ENCODE results near the gene ELL. TPM values are rescaled to one million over a fixed set of nuclear protein-coding genes. Genes with fewer than 3 reads are reported as not detected.

The ELL gene
- polyA plus RNA-seq, 3 donors: 12.2 to 35.3 (median 12.6) TPM

GRCh38 chr19:18533058-18533457 lies 11.2 kb upstream of the ELL start:
- Histone ChIP-seq H2AFZ (ENCODE audit: insufficient read depth, low read depth, low read length, poor library complexity, severe bottlenecking) (no peak overlapping the region), H3K9ac (ENCODE audit: insufficient read depth, low read length, poor library complexity, severe bottlenecking) (no peak overlapping the region), H3K27me3 (ENCODE audit: control insufficient read depth in 2 of 2, insufficient read depth in 2 of 2, low read length in 2 of 2) (no peaks in the 10 kb centered on the region), H3K36me3 (replicated peaks in 1 of 2; ENCODE audit: control insufficient read depth in 1 of 2, insufficient read depth in 2 of 2, low read length in 2 of 2) (peaks cover 43 to 59% of the 10 kb centered on the region in 2 donors), H3K79me2 (ENCODE audit: insufficient read depth, low read length) (no peaks in the 10 kb centered on the region), H3K4me2 (replicated peaks; ENCODE audit: extremely low read depth, low read length, poor library complexity, severe bottlenecking) (no peak overlapping the region), H3K4me1 (ENCODE audit: control insufficient read depth in 1 of 2, insufficient read depth in 2 of 2, low read length in 2 of 2) (no peaks in the 10 kb centered on the region), H4K20me1 (ENCODE audit: insufficient read depth, low read length) (no peaks in the 10 kb centered on the region), H3K9me3 (replicated peaks in 1 of 2; ENCODE audit: control insufficient read depth in 1 of 2, insufficient read depth in 1 of 2, low read length in 2 of 2) (no peaks in the 10 kb centered on the region), H3K4me3 (replicated peaks in 1 of 3; ENCODE audit: low read depth in 2 of 3, low read length in 3 of 3) (no peak overlapping the region), H3K27ac (ENCODE audit: low read depth in 1 of 2, low read length in 2 of 2) (no peak overlapping the region)
- TF ChIP-seq, protein P1, sequence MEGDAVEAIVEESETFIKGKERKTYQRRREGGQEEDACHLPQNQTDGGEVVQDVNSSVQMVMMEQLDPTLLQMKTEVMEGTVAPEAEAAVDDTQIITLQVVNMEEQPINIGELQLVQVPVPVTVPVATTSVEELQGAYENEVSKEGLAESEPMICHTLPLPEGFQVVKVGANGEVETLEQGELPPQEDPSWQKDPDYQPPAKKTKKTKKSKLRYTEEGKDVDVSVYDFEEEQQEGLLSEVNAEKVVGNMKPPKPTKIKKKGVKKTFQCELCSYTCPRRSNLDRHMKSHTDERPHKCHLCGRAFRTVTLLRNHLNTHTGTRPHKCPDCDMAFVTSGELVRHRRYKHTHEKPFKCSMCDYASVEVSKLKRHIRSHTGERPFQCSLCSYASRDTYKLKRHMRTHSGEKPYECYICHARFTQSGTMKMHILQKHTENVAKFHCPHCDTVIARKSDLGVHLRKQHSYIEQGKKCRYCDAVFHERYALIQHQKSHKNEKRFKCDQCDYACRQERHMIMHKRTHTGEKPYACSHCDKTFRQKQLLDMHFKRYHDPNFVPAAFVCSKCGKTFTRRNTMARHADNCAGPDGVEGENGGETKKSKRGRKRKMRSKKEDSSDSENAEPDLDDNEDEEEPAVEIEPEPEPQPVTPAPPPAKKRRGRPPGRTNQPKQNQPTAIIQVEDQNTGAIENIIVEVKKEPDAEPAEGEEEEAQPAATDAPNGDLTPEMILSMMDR (IDR thresholded peaks at IDR 0.05): no peak
- no peak overlapping the region for H3K4me3 Mint-ChIP-seq
- 94% methylated on average over 4 of the region's 4 CpGs for WGBS (ENCODE audit: insufficient coverage)
- peaks cover 0 to 4% (median 0%) of the 10 kb centered on the region in 7 donors for H3K9me3 Mint-ChIP-seq
- DNase-seq: no peak
- peaks cover 47 to 68% of the 10 kb centered on the region in 2 donors for H3K36me3 Mint-ChIP-seq
- intact Hi-C loops (cut with micrococcal nuclease): no loop called here
- peak overlapping the region in 1 of 7 donors; percentile 58 for H3K27ac Mint-ChIP-seq
- H3K4me1 Mint-ChIP-seq: no peaks in the 10 kb centered on the region
- no peaks in the 10 kb centered on the region for H3K27me3 Mint-ChIP-seq (ENCODE audit: low read depth in 3 of 3)

DNA sequence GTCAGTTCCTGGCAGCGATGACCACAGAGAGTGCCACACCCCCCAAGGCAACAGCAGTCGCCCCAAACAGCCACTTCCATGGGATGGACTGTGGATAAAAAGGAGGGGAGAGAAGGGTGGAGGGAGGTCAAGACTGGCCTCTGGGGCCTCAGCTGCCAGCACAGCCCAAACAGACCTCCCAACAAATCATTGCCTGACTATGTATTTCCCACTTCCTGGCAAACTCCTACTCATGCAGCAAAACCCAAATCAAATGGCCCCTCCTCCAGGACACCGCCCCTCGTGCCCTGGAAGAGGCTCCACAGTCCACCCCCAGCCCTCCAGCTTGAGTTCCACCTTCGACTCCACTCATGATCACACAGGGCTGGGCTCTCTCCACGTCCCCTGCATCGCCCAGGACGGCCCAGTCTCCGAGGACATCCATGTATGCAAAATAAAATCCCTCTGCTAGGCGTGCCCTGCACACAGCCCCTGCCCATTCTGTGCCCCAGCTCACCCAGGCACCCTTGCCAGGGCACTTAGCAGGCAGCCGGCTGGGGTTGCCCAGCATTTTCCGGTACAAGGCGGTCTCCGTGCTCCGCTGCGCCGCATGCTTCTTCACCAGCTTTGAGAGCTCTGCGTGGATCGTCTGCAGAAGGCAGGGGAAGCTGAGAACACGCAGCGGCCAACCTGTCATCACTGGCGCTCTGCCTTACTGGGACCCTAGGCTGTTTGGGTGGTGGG lies 10.5 kb upstream of the ELL start:
- Histone ChIP-seq H3K27ac (ENCODE audit: low read depth in 1 of 2, low read length in 2 of 2) (no peak overlapping the region), H3K9ac (ENCODE audit: insufficient read depth, low read length, poor library complexity, severe bottlenecking) (no peak overlapping the region), H3K4me3 (replicated peaks in 1 of 3; ENCODE audit: low read depth in 2 of 3, low read length in 3 of 3) (no peak overlapping the region), H4K20me1 (ENCODE audit: insufficient read depth, low read length) (no peaks in the 10 kb centered on the region), H3K4me2 (replicated peaks; ENCODE audit: extremely low read depth, low read length, poor library complexity, severe bottlenecking) (no peak overlapping the region), H3K27me3 (ENCODE audit: control insufficient read depth in 2 of 2, insufficient read depth in 2 of 2, low read length in 2 of 2) (no peaks in the 10 kb centered on the region), H3K79me2 (ENCODE audit: insufficient read depth, low read length) (no peaks in the 10 kb centered on the region), H3K4me1 (ENCODE audit: control insufficient read depth in 1 of 2, insufficient read depth in 2 of 2, low read length in 2 of 2) (no peaks in the 10 kb centered on the region), H3K9me3 (replicated peaks in 1 of 2; ENCODE audit: control insufficient read depth in 1 of 2, insufficient read depth in 1 of 2, low read length in 2 of 2) (no peaks in the 10 kb centered on the region), H2AFZ (ENCODE audit: insufficient read depth, low read depth, low read length, poor library complexity, severe bottlenecking) (no peak overlapping the region), H3K36me3 (replicated peaks in 1 of 2; ENCODE audit: control insufficient read depth in 1 of 2, insufficient read depth in 2 of 2, low read length in 2 of 2) (peaks cover 36 to 51% of the 10 kb centered on the region in 2 donors)
- WGBS (ENCODE audit: insufficient coverage): 98% methylated on average over 19 of the region's 22 CpGs
- no peak for DNase-seq
- Mint-ChIP-seq H3K36me3 (peaks cover 40 to 60% of the 10 kb centered on the region in 2 donors), H3K4me1 (no peaks in the 10 kb centered on the region), H3K27me3 (ENCODE audit: low read depth in 3 of 3) (no peaks in the 10 kb centered on the region), H3K4me3 (no peak overlapping the region), H3K27ac (peak overlapping the region in 2 of 7 donors; percentile 27 to 70), H3K9me3 (peaks cover 0 to 4% (median 0%) of the 10 kb centered on the region in 7 donors)
- TF ChIP-seq, protein P1 (IDR thresholded peaks at IDR 0.05): no peak
- intact Hi-C loops (cut with micrococcal nuclease): no loop called here

Measured in CD14-positive monocyte (primary cell).